Vagina (tissue), 2 donors: ENCODE data around the gene SIGLEC14.

ENCODE experiments used
- POLR2A ChIP-seq, 2 donors: fragments of 450-650 bp; IDR thresholded peaks; one replicate each; pipeline ENCODE4 v1.6.1; 2017; ENCODE audit warnings: antibody characterized with exemption in 2 of 2, mild to moderate bottlenecking in 2 of 2, moderate library complexity in 2 of 2
- TF ChIP-seq, protein P1 (sequence below), 3 experiments: fragments of 450-650 bp in 2 of 3; fragments of 200-600 bp in 1 of 3; sonication (generic) in 1 of 3; IDR thresholded peaks; one replicate each; pipeline ENCODE4 v1.5.1; 2017 to 2019; ENCODE audit warnings: antibody characterized with exemption in 3 of 3, mild to moderate bottlenecking in 2 of 3, moderate library complexity in 2 of 3

- no peak for TF ChIP-seq POLR2A (IDR thresholded peaks at IDR 0.05)
- TF ChIP-seq, protein P1, sequence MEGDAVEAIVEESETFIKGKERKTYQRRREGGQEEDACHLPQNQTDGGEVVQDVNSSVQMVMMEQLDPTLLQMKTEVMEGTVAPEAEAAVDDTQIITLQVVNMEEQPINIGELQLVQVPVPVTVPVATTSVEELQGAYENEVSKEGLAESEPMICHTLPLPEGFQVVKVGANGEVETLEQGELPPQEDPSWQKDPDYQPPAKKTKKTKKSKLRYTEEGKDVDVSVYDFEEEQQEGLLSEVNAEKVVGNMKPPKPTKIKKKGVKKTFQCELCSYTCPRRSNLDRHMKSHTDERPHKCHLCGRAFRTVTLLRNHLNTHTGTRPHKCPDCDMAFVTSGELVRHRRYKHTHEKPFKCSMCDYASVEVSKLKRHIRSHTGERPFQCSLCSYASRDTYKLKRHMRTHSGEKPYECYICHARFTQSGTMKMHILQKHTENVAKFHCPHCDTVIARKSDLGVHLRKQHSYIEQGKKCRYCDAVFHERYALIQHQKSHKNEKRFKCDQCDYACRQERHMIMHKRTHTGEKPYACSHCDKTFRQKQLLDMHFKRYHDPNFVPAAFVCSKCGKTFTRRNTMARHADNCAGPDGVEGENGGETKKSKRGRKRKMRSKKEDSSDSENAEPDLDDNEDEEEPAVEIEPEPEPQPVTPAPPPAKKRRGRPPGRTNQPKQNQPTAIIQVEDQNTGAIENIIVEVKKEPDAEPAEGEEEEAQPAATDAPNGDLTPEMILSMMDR (IDR thresholded peaks at IDR 0.05): no peak
Measured at GRCh38 chr19:51641648-51642047, 5.0 kb downstream of the SIGLEC14 start.
